Stimulated activated CD8-positive, alpha-beta memory T cell treated with anti-CD3 and anti-CD28 coated beads, Interleukin-15, amount 100 ng/mL, for 4 hours (primary cell): ENCODE data around the gene PINLYP.
"Not testable (repeated sequence)": the region's sequence is repeated elsewhere in the genome, so short reads cannot be mapped to it uniquely, and the experiment has no call there.

ENCODE experiments used
- DNase-seq, 2 donors: peaks; one replicate each; pipeline ENCODE4 v3.0.0-alpha.2; 2020; ENCODE audit warnings: low read depth in 2 of 2

Gene PINLYP

GRCh38 chr19:43581467-43581866 lies 5.9 kb downstream of the PINLYP start:
- DNase-seq = no peak

- DNase-seq = no peak
Observed at GRCh38 chr19:43582495-43582894, 6.9 kb downstream of the PINLYP start.

- no peak for DNase-seq
Observed at GRCh38 chr19:43584484-43584883, 8.9 kb downstream of the PINLYP start.

- no peak for DNase-seq
Observed at GRCh38 chr19:43586346-43586745, 10.7 kb downstream of the PINLYP start.

GRCh38 chr19:43587029-43587428 lies 11.4 kb downstream of the PINLYP start:
- not testable (repeated sequence) for DNase-seq

- no peak for DNase-seq
Observed at GRCh38 chr19:43589277-43589676, 13.7 kb downstream of the PINLYP start.

GRCh38 chr19:43589678-43590077 lies 14.1 kb downstream of the PINLYP start:
- no peak for DNase-seq

GRCh38 chr19:43591904-43592772 lies 16.5 kb downstream of the PINLYP start:
- DNase-seq = no peak

- DNase-seq = no peak
Observed at GRCh38 chr19:43592800-43593350, 17.3 kb downstream of the PINLYP start.

GRCh38 chr19:43594081-43594697 lies 18.6 kb downstream of the PINLYP start:
- DNase-seq = no peak

- DNase-seq = peak; percentile 39 to 44
Observed at GRCh38 chr19:43594710-43595604, 19.4 kb downstream of the PINLYP start.

GRCh38 chr19:43595605-43595998 lies 20.0 kb downstream of the PINLYP start:
- no peak for DNase-seq

GRCh38 chr19:43595999-43596841 lies 20.6 kb downstream of the PINLYP start, which contains the start of the genes IRGQ and ZNF576:
Gene IRGQ, minus strand, starts transcription at chr19:43596134. Its CDS starts 796 bp downstream, at chr19:43595338.
Gene ZNF576, plus strand, starts transcription at chr19:43596595. Its CDS starts 514 bp downstream, at chr19:43597109.
- DNase-seq = peak; percentile 100

- DNase-seq = no peak
Observed at GRCh38 chr19:43596842-43597461, 21.4 kb downstream of the PINLYP start.

- DNase-seq = no peak
Observed at GRCh38 chr19:43597876-43598275, 22.3 kb downstream of the PINLYP start.

- DNase-seq = no peak
Observed at GRCh38 chr19:43598445-43599240, 23.0 kb downstream of the PINLYP start.

GRCh38 chr19:43599635-43600295 lies 24.2 kb downstream of the PINLYP start:
- no peak for DNase-seq

GRCh38 chr19:43600326-43600725 lies 24.7 kb downstream of the PINLYP start:
- not testable (repeated sequence) for DNase-seq
